Osteocyte (in vitro differentiated cells): Measurements from ENCODE around the gene PCMT1. TPM values are rescaled to one million over a fixed set of nuclear protein-coding genes. Genes with fewer than 3 reads are reported as not detected.
"Not testable (repeated sequence)": the region's sequence is repeated elsewhere in the genome, so short reads cannot be mapped to it uniquely, and the experiment has no call there.

Experiments
- DNase-seq: peaks from one replicate; pipeline ENCODE4 v3.0.0; 2021; ENCODE audit warnings: mixed read lengths; ENCODE audit not compliant: unreplicated experiment; ENCODE audit errors: extremely low spot score
- H3K27ac Mint-ChIP-seq: one replicate; pipeline ENCODE4 v1.8.0; 2021; ENCODE audit warnings: mild to moderate bottlenecking, mixed read lengths; ENCODE audit not compliant: unreplicated experiment
- H3K27me3 Mint-ChIP-seq: one replicate; pipeline ENCODE4 v1.8.0; 2021; ENCODE audit warnings: mixed read lengths; ENCODE audit not compliant: unreplicated experiment
- H3K36me3 Mint-ChIP-seq: one replicate; pipeline ENCODE4 v1.8.0; 2021; ENCODE audit warnings: mixed read lengths; ENCODE audit not compliant: unreplicated experiment
- H3K4me1 Mint-ChIP-seq: one replicate; pipeline ENCODE4 v1.8.0; 2021; ENCODE audit warnings: mixed read lengths; ENCODE audit not compliant: unreplicated experiment
- H3K4me3 Mint-ChIP-seq: one replicate; pipeline ENCODE4 v1.8.0; 2021; ENCODE audit warnings: mild to moderate bottlenecking, moderate library complexity, mixed read lengths; ENCODE audit not compliant: unreplicated experiment
- H3K9me3 Mint-ChIP-seq: one replicate; pipeline ENCODE4 v1.8.0; 2021; ENCODE audit warnings: mixed read lengths; ENCODE audit not compliant: unreplicated experiment
- CTCF ChIP-seq: fragments of 200-600 bp; sonication (generic); IDR thresholded peaks from 2 replicates; pipeline ENCODE4 v1.5.0; 2021; ENCODE audit warnings: antibody characterized with exemption, mild to moderate bottlenecking, moderate library complexity
- total RNA-seq: library from RNA; stranded (reverse); gene quantifications from 2 replicates; pipeline ENCODE4 v1.2.1, GENCODE V29; 2021

The PCMT1 gene
- total RNA-seq, 1 donor from 2014 or later = 75.8 TPM

DNA sequence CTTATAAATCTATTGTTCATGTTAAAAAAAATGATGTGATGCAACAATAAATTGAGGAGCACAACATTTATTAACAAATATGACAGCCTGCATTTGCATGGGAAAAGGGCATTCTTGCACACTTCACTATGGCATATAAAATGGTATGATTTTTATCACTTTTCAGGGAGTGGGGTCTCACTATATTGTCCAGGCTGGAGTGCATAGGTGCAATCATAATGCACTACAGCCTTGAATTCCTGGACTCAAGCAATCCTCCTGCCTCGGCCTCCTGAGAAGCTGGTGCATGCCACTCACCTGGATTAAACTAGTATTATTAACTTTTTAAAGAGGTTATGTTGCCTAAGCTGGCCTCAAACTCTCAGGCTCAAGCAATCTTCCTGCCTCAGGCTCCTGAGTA lies 14.6 kb upstream of the PCMT1 start:
- TF ChIP-seq CTCF = no peak
- DNase-seq = no peak
- no peaks in the 10 kb centered on the region for H3K27me3 Mint-ChIP-seq

DNA sequence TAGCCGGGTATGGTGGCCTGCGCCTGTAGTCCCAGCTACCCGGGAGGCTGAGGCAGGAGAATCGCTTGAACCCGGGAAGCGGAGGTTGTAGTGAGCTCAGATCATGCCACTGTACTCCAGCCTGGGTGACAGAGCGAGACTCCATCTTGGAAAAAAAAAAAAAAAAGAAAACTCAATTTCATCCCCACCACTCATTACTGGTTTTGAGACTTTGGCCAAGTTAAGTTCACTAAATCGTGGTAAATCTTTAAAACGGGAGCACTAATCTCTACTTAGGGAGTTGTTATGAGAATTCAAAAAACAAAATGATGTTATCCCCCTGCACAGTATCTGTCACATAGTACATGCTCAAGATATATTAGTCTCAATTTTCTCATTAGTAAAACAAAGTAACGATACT lies 4.3 kb upstream of the PCMT1 start:
- H3K27ac Mint-ChIP-seq, H3K27me3 Mint-ChIP-seq, DNase-seq, H3K9me3 Mint-ChIP-seq: not testable (repeated sequence)
- Mint-ChIP-seq H3K4me1 (peaks cover 22% of the 10 kb centered on the region), H3K36me3 (peaks cover 15% of the 10 kb centered on the region), H3K4me3 (peak overlapping the region; percentile 98)

More for the DNA sequence above, 14.6 kb upstream of the PCMT1 start:
- Mint-ChIP-seq H3K4me1 (no peaks in the 10 kb centered on the region), H3K9me3 (no peaks in the 10 kb centered on the region), H3K4me3 (no peak overlapping the region), H3K36me3 (peaks cover 24% of the 10 kb centered on the region), H3K27ac (no peak overlapping the region)

DNA sequence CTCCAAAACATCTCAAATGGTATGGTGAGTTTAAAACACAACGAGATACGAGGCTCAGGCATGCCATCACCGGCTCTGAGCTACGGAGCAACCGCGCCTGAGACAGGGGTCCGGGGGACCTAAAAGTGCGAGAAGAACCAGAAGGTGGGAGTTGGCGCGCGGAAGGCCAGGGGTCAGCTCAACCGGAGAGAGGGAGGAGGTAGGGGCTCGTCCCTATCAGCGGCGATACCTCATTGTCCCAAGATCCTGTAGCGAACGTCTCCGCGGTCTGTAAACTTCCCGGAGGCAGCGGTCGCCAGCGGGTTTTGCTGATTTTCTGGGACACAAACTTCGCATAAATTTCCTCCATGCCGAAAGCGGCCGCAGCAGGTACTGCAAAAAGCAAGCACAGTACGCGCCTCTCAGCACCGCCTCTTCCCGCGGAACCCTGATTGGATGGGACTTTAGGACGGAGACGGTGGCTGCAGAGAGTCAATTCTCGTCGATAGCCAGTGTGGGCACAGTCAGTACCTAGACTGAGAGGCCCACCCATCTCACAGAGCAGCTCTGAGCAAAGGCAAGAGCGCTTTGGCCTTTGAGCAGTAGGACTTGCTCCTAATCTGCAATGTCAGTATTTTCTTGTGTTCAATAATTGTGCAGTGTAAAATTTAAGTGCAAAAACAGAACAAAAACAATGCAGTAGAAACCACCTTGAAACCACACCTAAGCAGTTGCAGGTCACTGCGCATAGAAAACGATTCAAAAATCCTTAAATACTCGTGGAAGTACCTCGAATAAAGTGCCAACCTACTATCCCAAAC lies 3.2 kb upstream of the PCMT1 start, which contains the start of gene NUP43:
TSS of gene NUP43 (minus strand) at position 383 of the 800 bp plus-strand sequence. CDS start at position 349, 34 bp downstream.
- peaks cover 8% of the 10 kb centered on the region for H3K36me3 Mint-ChIP-seq
- peak; percentile 94 for DNase-seq
- peaks cover 30% of the 10 kb centered on the region for H3K4me1 Mint-ChIP-seq
- H3K9me3 Mint-ChIP-seq = no peaks in the 10 kb centered on the region
- TF ChIP-seq CTCF = peak; percentile 58
- H3K27me3 Mint-ChIP-seq = no peaks in the 10 kb centered on the region
- H3K4me3 Mint-ChIP-seq = peak within 1 kb of the TSS; percentile 98
- peak within 1 kb of the TSS; percentile 91 for H3K27ac Mint-ChIP-seq

DNA sequence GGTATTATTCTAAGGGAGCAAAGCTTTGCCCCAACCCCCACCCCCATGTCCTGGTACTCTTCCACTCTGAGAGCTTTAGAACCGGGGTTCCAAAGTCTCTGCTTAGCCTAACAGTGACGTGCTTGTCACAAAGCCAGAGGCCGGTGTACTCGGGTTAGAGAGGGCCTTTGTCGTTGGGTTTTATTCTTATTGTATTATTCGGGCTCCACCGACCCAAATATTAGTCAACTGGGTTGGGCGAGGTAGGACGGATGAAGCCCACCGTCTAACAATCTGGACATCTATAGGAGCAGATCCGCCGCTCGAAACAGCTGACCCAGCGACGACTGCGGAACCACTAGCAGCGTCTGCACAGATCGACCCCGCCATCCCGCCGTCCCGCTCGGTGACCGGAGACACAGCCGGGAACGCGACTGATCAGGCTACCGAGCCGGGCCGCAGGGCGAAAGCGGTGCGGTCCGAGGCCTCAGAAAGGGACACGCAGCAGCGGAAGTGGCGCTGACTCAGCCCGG lies 403 bp upstream of the PCMT1 start:
- Mint-ChIP-seq H3K4me3 (peak overlapping the region; percentile 89), H3K27ac (peak overlapping the region; percentile 83), H3K4me1 (peaks cover 35% of the 10 kb centered on the region)
- DNase-seq, H3K9me3 Mint-ChIP-seq, H3K36me3 Mint-ChIP-seq, H3K27me3 Mint-ChIP-seq: not testable (repeated sequence)

DNA sequence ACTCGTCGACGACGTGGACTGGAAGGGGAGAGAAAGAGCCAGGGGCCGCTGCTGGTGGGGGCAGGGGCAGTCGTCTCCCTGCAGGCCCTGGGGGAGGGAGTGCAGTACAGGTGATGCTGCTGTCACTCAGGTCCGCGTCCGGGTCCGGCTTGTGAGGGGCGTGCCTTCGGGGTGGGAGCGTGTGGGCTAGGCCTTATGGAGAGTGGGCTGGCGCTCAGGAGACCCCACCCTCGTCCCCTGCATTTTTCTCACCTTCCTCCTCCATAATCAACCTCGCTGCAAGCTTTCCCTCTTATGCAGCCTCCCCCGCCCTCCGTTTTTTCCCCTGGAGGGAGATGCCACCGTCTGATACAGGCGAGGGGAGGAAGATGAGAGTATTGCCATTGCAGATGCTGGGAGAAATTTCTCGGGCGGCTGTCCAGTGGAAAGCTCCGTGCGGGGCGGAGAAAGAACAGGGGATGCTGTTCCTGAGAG lies 632 bp downstream of the PCMT1 start:
- H3K9me3 Mint-ChIP-seq = no peaks in the 10 kb centered on the region
- peak overlapping the region; percentile 80 for H3K27ac Mint-ChIP-seq
- peak overlapping the region; percentile 89 for H3K4me3 Mint-ChIP-seq
- DNase-seq = peak; percentile 83
- H3K36me3 Mint-ChIP-seq = no peaks in the 10 kb centered on the region
- TF ChIP-seq CTCF = no peak
- no peaks in the 10 kb centered on the region for H3K27me3 Mint-ChIP-seq
- H3K4me1 Mint-ChIP-seq = peaks cover 34% of the 10 kb centered on the region

DNA sequence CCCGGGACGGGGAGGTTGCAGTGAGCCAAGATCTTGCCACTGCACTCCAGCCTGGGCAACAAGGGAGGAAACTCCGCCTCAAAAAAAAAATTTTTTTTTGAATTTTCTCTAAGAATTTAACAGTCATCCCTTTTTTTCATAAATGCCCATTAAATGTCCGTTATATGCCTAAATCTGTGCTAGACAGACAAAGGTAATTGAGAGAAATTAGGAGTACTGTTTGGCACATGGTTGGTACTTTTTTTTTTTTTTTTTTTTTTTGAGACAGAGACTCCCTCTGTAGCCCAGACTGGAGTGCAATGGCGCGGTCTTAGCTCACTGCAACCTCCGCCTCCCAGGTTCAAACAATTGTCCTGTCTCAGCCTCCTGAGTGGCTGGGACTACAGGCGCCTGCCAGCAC lies 1.7 kb downstream of the PCMT1 start:
- Mint-ChIP-seq H3K4me1 (peaks cover 26% of the 10 kb centered on the region), H3K27ac (peak overlapping the region; percentile 80), H3K27me3 (no peaks in the 10 kb centered on the region), H3K9me3 (no peaks in the 10 kb centered on the region), H3K4me3 (peak overlapping the region; percentile 89), H3K36me3 (no peaks in the 10 kb centered on the region)
- no peak for DNase-seq
- TF ChIP-seq CTCF = no peak

DNA sequence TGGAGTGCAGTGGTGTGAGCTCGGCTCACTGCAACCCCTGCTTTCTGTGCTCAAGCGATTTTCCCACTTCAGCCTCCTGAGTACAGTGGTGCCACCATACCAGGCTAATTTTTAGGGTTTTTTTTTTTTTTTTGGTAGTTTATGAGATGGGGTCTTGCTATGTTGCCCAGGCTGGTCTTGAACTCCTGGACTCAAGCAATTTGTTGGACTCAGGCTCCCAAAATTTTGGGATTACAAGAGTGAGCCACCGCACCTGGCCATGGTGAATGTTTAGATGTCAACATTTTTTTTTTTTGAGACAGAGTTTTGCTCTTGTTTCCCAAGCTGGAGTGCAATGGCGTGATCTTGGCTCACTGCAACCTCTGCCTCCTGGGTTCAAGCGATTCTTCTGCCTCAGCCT lies 2.4 kb downstream of the PCMT1 start:
- H3K9me3 Mint-ChIP-seq, H3K36me3 Mint-ChIP-seq, H3K27me3 Mint-ChIP-seq, DNase-seq, H3K27ac Mint-ChIP-seq: not testable (repeated sequence)
- H3K4me3 Mint-ChIP-seq = peak overlapping the region; percentile 14
- H3K4me1 Mint-ChIP-seq = peaks cover 19% of the 10 kb centered on the region
